ENCODE data around the gene ZNF276. TPM values are rescaled to one million over a fixed set of nuclear protein-coding genes. Genes with fewer than 3 reads are reported as not detected.
"Not testable (repeated sequence)": the region's sequence is repeated elsewhere in the genome, so short reads cannot be mapped to it uniquely, and the experiment has no call there.

ZNF276 gene
- polyA plus RNA-seq, 4 donors: 19.3 to 37.1 (median 28.2) TPM

DNA sequence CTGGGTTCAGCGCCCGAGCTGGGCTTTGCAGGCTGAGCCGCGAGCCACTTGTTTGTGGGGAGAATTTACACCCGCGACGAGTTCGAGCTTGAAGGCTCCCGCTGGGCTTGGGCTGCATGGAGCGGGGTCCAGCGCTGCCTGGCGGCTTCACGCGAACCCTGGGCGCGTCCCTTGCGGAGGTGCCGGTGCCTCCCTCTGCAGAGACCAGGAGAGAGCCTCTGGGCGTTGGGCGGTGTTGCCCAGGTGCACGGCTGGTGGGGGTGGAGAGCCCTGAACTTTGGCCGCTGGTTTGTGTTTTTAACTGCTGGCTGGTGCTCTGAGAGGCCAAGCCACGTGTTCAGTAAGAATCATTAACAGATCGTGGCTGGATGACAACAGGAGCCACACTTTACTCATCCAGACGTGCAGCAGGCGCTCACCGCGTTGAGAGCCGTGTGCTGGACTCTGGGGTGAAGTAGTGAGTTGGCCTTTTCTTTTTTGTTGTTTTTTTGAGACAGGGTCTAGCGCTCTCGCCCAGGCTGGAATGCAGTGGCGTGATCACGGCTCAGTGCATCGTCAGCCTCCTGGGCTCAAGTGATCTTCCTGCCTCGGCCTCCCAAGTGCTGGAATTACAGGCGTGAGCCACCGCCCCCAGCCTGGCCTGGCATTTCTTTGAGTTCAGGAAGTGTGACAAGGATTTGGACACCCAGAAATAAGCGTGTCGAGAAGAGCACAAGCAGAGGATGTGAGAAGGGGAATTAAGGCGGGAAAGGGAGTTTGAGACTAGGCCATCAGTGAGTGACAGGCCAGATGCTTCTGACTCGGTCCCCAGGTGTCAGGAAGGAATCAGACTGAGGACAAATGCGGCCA lies 34.0 kb upstream of the ZNF276 start:
- Histone ChIP-seq H3K27ac (ENCODE audit: low read depth in 1 of 3, low read length in 2 of 3) (peak overlapping the region; percentile 88 to 93 (median 93)), H3K36me3 (ENCODE audit: control insufficient read depth in 3 of 3, insufficient read depth in 2 of 3, low read depth in 1 of 3, low read length in 3 of 3) (peaks cover 4 to 55% (median 6%) of the 10 kb centered on the region in 3 donors), H3K9me3 (ENCODE audit: control insufficient read depth in 2 of 2, insufficient read depth in 1 of 2, low read depth in 1 of 2, low read length in 1 of 2) (peaks cover 0 to 15% of the 10 kb centered on the region in 2 donors), H3K4me1 (ENCODE audit: control insufficient read depth in 3 of 3, insufficient read depth in 2 of 3, low read depth in 1 of 3, low read length in 2 of 3) (peaks cover 5 to 21% (median 5%) of the 10 kb centered on the region in 3 donors), H3K27me3 (ENCODE audit: control insufficient read depth in 3 of 3, insufficient read depth in 3 of 3, low read length in 3 of 3) (no peaks in the 10 kb centered on the region), H3K4me3 (ENCODE audit: low read depth in 1 of 3, low read length in 3 of 3) (peak overlapping the region; percentile 80 to 91 (median 80))
- DNase-seq (peak; percentile 97), FAIRE-seq (no peak)
- WGBS, 3 donors: 5 to 11% (median 9%) methylated on average over 40 to 42 of the region's 42 CpGs

- Histone ChIP-seq H3K27ac (ENCODE audit: low read depth in 1 of 3, low read length in 2 of 3) (peak overlapping the region in 2 of 3 donors; percentile 36 to 93), H3K9me3 (ENCODE audit: control insufficient read depth in 2 of 2, insufficient read depth in 1 of 2, low read depth in 1 of 2, low read length in 1 of 2) (peaks cover 0 to 15% of the 10 kb centered on the region in 2 donors), H3K4me3 (ENCODE audit: low read depth in 1 of 3, low read length in 3 of 3) (no peak overlapping the region), H3K27me3 (ENCODE audit: control insufficient read depth in 3 of 3, insufficient read depth in 3 of 3, low read length in 3 of 3) (no peaks in the 10 kb centered on the region), H3K4me1 (ENCODE audit: control insufficient read depth in 3 of 3, insufficient read depth in 2 of 3, low read depth in 1 of 3, low read length in 2 of 3) (peaks cover 5 to 21% (median 5%) of the 10 kb centered on the region in 3 donors), H3K36me3 (ENCODE audit: control insufficient read depth in 3 of 3, insufficient read depth in 2 of 3, low read depth in 1 of 3, low read length in 3 of 3) (peaks cover 4 to 65% (median 11%) of the 10 kb centered on the region in 3 donors)
- FAIRE-seq: no peak
- no peak for DNase-seq
- WGBS, 3 donors: 64 to 84% (median 80%) methylated on average over 5 of the region's 5 CpGs
Observed at GRCh38 chr16:89688395-89688794, 32.9 kb upstream of the ZNF276 start.

GRCh38 chr16:89689142-89689541 lies 32.2 kb upstream of the ZNF276 start:
- FAIRE-seq (no peak), DNase-seq (no peak)
- Histone ChIP-seq H3K27ac (ENCODE audit: low read depth in 1 of 3, low read length in 2 of 3) (no peak overlapping the region), H3K4me1 (ENCODE audit: control insufficient read depth in 3 of 3, insufficient read depth in 2 of 3, low read depth in 1 of 3, low read length in 2 of 3) (peaks cover 5 to 28% (median 5%) of the 10 kb centered on the region in 3 donors), H3K27me3 (ENCODE audit: control insufficient read depth in 3 of 3, insufficient read depth in 3 of 3, low read length in 3 of 3) (no peaks in the 10 kb centered on the region), H3K36me3 (ENCODE audit: control insufficient read depth in 3 of 3, insufficient read depth in 2 of 3, low read depth in 1 of 3, low read length in 3 of 3) (peaks cover 4 to 72% (median 14%) of the 10 kb centered on the region in 3 donors), H3K4me3 (ENCODE audit: low read depth in 1 of 3, low read length in 3 of 3) (no peak overlapping the region), H3K9me3 (ENCODE audit: control insufficient read depth in 2 of 2, insufficient read depth in 1 of 2, low read depth in 1 of 2, low read length in 1 of 2) (peaks cover 0 to 15% of the 10 kb centered on the region in 2 donors)
- WGBS, 3 donors: 94 to 95% (median 95%) methylated on average over 13 of the region's 13 CpGs

GRCh38 chr16:89689621-89690020 lies 31.7 kb upstream of the ZNF276 start:
- Histone ChIP-seq H3K4me1 (ENCODE audit: control insufficient read depth in 3 of 3, insufficient read depth in 2 of 3, low read depth in 1 of 3, low read length in 2 of 3) (peaks cover 5 to 33% (median 5%) of the 10 kb centered on the region in 3 donors), H3K9me3 (ENCODE audit: control insufficient read depth in 2 of 2, insufficient read depth in 1 of 2, low read depth in 1 of 2, low read length in 1 of 2) (peaks cover 0 to 14% of the 10 kb centered on the region in 2 donors), H3K36me3 (ENCODE audit: control insufficient read depth in 3 of 3, insufficient read depth in 2 of 3, low read depth in 1 of 3, low read length in 3 of 3) (peaks cover 4 to 74% (median 14%) of the 10 kb centered on the region in 3 donors)
- 89 to 94% (median 92%) methylated on average over 4 of the region's 4 CpGs for WGBS, 3 donors
- not testable (repeated sequence) for FAIRE-seq; H3K4me3 ChIP-seq (ENCODE audit: low read depth in 1 of 3, low read length in 3 of 3); H3K27ac ChIP-seq (ENCODE audit: low read depth in 1 of 3, low read length in 2 of 3); DNase-seq; H3K27me3 ChIP-seq (ENCODE audit: control insufficient read depth in 3 of 3, insufficient read depth in 3 of 3, low read length in 3 of 3)

DNA sequence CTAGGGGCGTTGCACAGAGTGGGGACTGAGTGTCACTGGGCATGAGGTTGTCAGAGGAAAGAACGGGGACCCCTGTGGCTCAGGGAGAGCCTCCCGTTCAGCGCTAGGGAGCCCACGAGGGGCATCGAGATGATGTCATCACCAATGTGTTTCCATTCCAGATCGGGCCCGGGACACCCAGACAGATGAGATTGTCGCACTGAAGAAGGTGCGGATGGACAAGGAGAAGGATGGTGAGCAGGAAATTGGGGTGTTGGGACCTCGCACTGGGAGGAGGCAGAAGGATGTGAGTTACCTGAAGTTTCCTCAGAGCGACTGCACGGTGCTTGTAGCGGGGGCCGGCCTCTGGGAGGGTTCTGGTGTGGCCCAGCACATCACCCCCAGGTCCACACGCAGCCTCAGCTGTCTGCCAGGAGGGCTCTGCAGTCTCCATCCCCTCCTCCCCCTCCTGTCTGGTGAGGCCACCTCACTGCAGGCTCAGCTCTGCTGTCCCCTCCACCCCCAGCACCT lies 30.9 kb upstream of the ZNF276 start:
- Histone ChIP-seq H3K9me3 (ENCODE audit: control insufficient read depth in 2 of 2, insufficient read depth in 1 of 2, low read depth in 1 of 2, low read length in 1 of 2) (peaks cover 0 to 6% of the 10 kb centered on the region in 2 donors), H3K4me1 (ENCODE audit: control insufficient read depth in 3 of 3, insufficient read depth in 2 of 3, low read depth in 1 of 3, low read length in 2 of 3) (peaks cover 5 to 40% (median 5%) of the 10 kb centered on the region in 3 donors), H3K4me3 (ENCODE audit: low read depth in 1 of 3, low read length in 3 of 3) (no peak overlapping the region), H3K27ac (ENCODE audit: low read depth in 1 of 3, low read length in 2 of 3) (no peak overlapping the region), H3K27me3 (ENCODE audit: control insufficient read depth in 3 of 3, insufficient read depth in 3 of 3, low read length in 3 of 3) (no peaks in the 10 kb centered on the region), H3K36me3 (ENCODE audit: control insufficient read depth in 3 of 3, insufficient read depth in 2 of 3, low read depth in 1 of 3, low read length in 3 of 3) (peaks cover 4 to 77% (median 14%) of the 10 kb centered on the region in 3 donors)
- FAIRE-seq (no peak), DNase-seq (no peak)
- WGBS, 3 donors: 91 to 95% (median 93%) methylated on average over 15 to 16 of the region's 16 CpGs

GRCh38 chr16:89691231-89691985 lies 29.9 kb upstream of the ZNF276 start:
- DNase-seq (no peak), FAIRE-seq (no peak)
- Histone ChIP-seq H3K36me3 (ENCODE audit: control insufficient read depth in 3 of 3, insufficient read depth in 2 of 3, low read depth in 1 of 3, low read length in 3 of 3) (peaks cover 4 to 81% (median 14%) of the 10 kb centered on the region in 3 donors), H3K27ac (ENCODE audit: low read depth in 1 of 3, low read length in 2 of 3) (no peak overlapping the region), H3K4me1 (ENCODE audit: control insufficient read depth in 3 of 3, insufficient read depth in 2 of 3, low read depth in 1 of 3, low read length in 2 of 3) (peaks cover 5 to 46% (median 5%) of the 10 kb centered on the region in 3 donors), H3K9me3 (ENCODE audit: control insufficient read depth in 2 of 2, insufficient read depth in 1 of 2, low read depth in 1 of 2, low read length in 1 of 2) (no peaks in the 10 kb centered on the region), H3K27me3 (ENCODE audit: control insufficient read depth in 3 of 3, insufficient read depth in 3 of 3, low read length in 3 of 3) (no peaks in the 10 kb centered on the region), H3K4me3 (ENCODE audit: low read depth in 1 of 3, low read length in 3 of 3) (no peak overlapping the region)
- WGBS, 3 donors: 93 to 96% (median 94%) methylated on average over 21 of the region's 21 CpGs

DNA sequence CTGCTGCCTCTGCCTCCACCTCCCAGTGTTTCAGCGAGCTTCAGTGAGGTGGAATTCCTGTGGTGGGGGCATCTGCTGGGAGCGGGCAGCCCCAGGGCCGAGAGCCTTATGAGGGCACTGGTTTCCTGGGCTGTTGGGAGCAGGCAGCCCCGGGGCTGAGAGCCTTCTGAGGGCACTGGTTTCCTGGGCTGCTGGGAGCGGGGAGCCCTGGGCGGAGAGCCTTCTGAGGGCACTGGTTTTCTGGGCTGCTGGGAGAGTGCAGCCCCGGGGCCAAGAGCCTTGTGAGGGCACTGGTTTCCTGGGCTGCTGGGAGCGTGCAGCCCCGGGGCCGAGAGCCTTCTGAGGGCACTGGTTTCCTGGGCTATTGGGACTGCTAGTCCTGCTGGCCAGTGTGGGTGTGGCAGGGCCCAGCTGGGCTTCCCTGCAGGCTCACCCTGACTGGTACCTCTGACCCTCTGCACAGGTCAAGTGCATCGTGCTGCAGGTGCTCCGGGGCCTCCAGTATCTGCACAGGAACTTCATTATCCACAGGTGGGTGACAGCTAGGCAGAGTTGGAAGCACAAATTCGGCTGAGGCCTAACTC lies 29.3 kb upstream of the ZNF276 start:
- H3K27ac ChIP-seq (ENCODE audit: low read depth in 1 of 3, low read length in 2 of 3): no peak overlapping the region
- H3K36me3 ChIP-seq (ENCODE audit: control insufficient read depth in 3 of 3, insufficient read depth in 2 of 3, low read depth in 1 of 3, low read length in 3 of 3): peaks cover 4 to 87% (median 14%) of the 10 kb centered on the region in 3 donors
- 85 to 92% (median 91%) methylated on average over 13 of the region's 13 CpGs for WGBS, 3 donors
- H3K4me1 ChIP-seq (ENCODE audit: control insufficient read depth in 3 of 3, insufficient read depth in 2 of 3, low read depth in 1 of 3, low read length in 2 of 3): peaks cover 5 to 46% (median 5%) of the 10 kb centered on the region in 3 donors
- DNase-seq (no peak), FAIRE-seq (no peak)
- no peaks in the 10 kb centered on the region for H3K9me3 ChIP-seq (ENCODE audit: control insufficient read depth in 2 of 2, insufficient read depth in 1 of 2, low read depth in 1 of 2, low read length in 1 of 2)
- no peak overlapping the region for H3K4me3 ChIP-seq (ENCODE audit: low read depth in 1 of 3, low read length in 3 of 3)
- H3K27me3 ChIP-seq (ENCODE audit: control insufficient read depth in 3 of 3, insufficient read depth in 3 of 3, low read length in 3 of 3): no peaks in the 10 kb centered on the region

GRCh38 chr16:89693289-89693731 lies 28.0 kb upstream of the ZNF276 start:
- Histone ChIP-seq H3K36me3 (ENCODE audit: control insufficient read depth in 3 of 3, insufficient read depth in 2 of 3, low read depth in 1 of 3, low read length in 3 of 3) (peaks cover 9 to 98% (median 14%) of the 10 kb centered on the region in 3 donors), H3K27me3 (ENCODE audit: control insufficient read depth in 3 of 3, insufficient read depth in 3 of 3, low read length in 3 of 3) (no peaks in the 10 kb centered on the region), H3K4me3 (ENCODE audit: low read depth in 1 of 3, low read length in 3 of 3) (no peak overlapping the region), H3K27ac (ENCODE audit: low read depth in 1 of 3, low read length in 2 of 3) (no peak overlapping the region), H3K9me3 (ENCODE audit: control insufficient read depth in 2 of 2, insufficient read depth in 1 of 2, low read depth in 1 of 2, low read length in 1 of 2) (no peaks in the 10 kb centered on the region), H3K4me1 (ENCODE audit: control insufficient read depth in 3 of 3, insufficient read depth in 2 of 3, low read depth in 1 of 3, low read length in 2 of 3) (peaks cover 0 to 38% (median 2%) of the 10 kb centered on the region in 3 donors)
- no peak for FAIRE-seq
- 87 to 93% (median 89%) methylated on average over 11 of the region's 11 CpGs for WGBS, 3 donors
- no peak for DNase-seq
